RWPE2 (cell line): Measurements from ENCODE around the gene PJA1.

Experiments
- ATAC-seq: fragments of 200-7000 bp; cut with Tn5 transposase; 3 replicates; pipeline ENCODE4 v1.9.1; 2021; ENCODE audit warnings: low read depth
- DNase-seq: peaks from one replicate; pipeline ENCODE4 v3.0.0-alpha.2; 2020; ENCODE audit warnings: low spot score
- H3K27ac ChIP-seq: fragments of 450-650 bp; 2 replicates; pipeline ENCODE4 v1.5.1; 2017; ENCODE audit warnings: mild to moderate bottlenecking; ENCODE audit not compliant: poor library complexity, severe bottlenecking
- H3K27me3 ChIP-seq: fragments of 250-450 bp; sonication (Bioruptor Pico); 2 replicates; pipeline ENCODE4 v1.5.1; 2021; ENCODE audit warnings: mild to moderate bottlenecking, moderate library complexity; ENCODE audit not compliant: insufficient read depth, poor library complexity, severe bottlenecking
- H3K36me3 ChIP-seq: fragments of 250-450 bp; sonication (Bioruptor Pico); 2 replicates; pipeline ENCODE4 v1.5.1; 2020; ENCODE audit warnings: low read depth, mild to moderate bottlenecking, moderate library complexity
- H3K4me1 ChIP-seq: fragments of 250-450 bp; sonication (Bioruptor Pico); 2 replicates; pipeline ENCODE4 v1.5.1; 2021; ENCODE audit warnings: mild to moderate bottlenecking, moderate library complexity; ENCODE audit not compliant: insufficient read depth, poor library complexity, severe bottlenecking
- H3K4me3 ChIP-seq: fragments of 250-450 bp; sonication (Bioruptor Pico); 2 replicates; pipeline ENCODE4 v1.5.1; 2021; ENCODE audit warnings: mild to moderate bottlenecking, moderate library complexity; ENCODE audit not compliant: severe bottlenecking
- H3K9me3 ChIP-seq: fragments of 250-450 bp; sonication (Bioruptor Pico); 2 replicates; pipeline ENCODE4 v1.5.1; 2021; ENCODE audit warnings: mild to moderate bottlenecking, moderate library complexity; ENCODE audit not compliant: severe bottlenecking
- TF ChIP-seq, protein P1 (sequence below): fragments of 450-650 bp; IDR thresholded peaks from one replicate; pipeline ENCODE4 v1.5.1; 2017; ENCODE audit warnings: mild to moderate bottlenecking, moderate library complexity; ENCODE audit not compliant: poor library complexity, severe bottlenecking

PJA1 gene

GRCh38 chrX:69173906-69174305 is 8.7 kb upstream of the PJA1 start:
- Histone ChIP-seq H3K9me3 (no peaks in the 10 kb centered on the region), H3K36me3 (no peaks in the 10 kb centered on the region), H3K4me1 (no peaks in the 10 kb centered on the region), H3K27me3 (no peaks in the 10 kb centered on the region), H3K27ac (no peak overlapping the region), H3K4me3 (no peak overlapping the region)
- DNase-seq (no peak), ATAC-seq (no peak)
- TF ChIP-seq, protein P1, sequence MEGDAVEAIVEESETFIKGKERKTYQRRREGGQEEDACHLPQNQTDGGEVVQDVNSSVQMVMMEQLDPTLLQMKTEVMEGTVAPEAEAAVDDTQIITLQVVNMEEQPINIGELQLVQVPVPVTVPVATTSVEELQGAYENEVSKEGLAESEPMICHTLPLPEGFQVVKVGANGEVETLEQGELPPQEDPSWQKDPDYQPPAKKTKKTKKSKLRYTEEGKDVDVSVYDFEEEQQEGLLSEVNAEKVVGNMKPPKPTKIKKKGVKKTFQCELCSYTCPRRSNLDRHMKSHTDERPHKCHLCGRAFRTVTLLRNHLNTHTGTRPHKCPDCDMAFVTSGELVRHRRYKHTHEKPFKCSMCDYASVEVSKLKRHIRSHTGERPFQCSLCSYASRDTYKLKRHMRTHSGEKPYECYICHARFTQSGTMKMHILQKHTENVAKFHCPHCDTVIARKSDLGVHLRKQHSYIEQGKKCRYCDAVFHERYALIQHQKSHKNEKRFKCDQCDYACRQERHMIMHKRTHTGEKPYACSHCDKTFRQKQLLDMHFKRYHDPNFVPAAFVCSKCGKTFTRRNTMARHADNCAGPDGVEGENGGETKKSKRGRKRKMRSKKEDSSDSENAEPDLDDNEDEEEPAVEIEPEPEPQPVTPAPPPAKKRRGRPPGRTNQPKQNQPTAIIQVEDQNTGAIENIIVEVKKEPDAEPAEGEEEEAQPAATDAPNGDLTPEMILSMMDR = no peak

DNA sequence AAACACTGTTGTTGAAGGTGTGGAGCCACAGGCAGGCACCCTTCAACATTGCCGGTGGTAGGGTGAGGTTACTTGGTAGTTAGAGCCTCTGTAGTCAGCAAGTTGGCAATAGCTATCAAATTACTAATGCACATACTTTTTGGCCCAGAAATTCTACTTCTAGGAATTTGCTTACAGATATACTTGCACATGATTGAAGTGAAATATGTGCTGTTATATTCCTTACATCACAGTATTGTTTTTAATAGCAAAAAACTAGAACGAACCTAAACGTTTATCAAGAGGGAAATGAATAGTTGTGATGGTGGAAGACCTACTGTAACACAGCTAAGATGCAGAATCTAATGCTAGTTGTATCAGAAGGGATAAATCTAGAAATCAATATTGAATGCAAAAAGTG is 7.7 kb upstream of the PJA1 start:
- Histone ChIP-seq H3K27ac (no peak overlapping the region), H3K4me1 (no peaks in the 10 kb centered on the region), H3K36me3 (no peaks in the 10 kb centered on the region), H3K27me3 (no peaks in the 10 kb centered on the region), H3K4me3 (no peak overlapping the region), H3K9me3 (no peaks in the 10 kb centered on the region)
- TF ChIP-seq, protein P1 = no peak
- DNase-seq = no peak
- no peak for ATAC-seq

GRCh38 chrX:69170319-69170718 is 5.1 kb upstream of the PJA1 start:
- no peak overlapping the region for H3K27ac ChIP-seq
- no peaks in the 10 kb centered on the region for H3K9me3 ChIP-seq
- H3K36me3 ChIP-seq = no peaks in the 10 kb centered on the region
- DNase-seq (no peak), ATAC-seq (no peak)
- H3K4me1 ChIP-seq = no peaks in the 10 kb centered on the region
- H3K27me3 ChIP-seq = no peaks in the 10 kb centered on the region
- TF ChIP-seq, protein P1 = no peak
- H3K4me3 ChIP-seq = no peak overlapping the region

GRCh38 chrX:69163936-69164741 is 1.1 kb downstream of the PJA1 start:
- ATAC-seq = peak; percentile 57

More at GRCh38 chrX:69163936-69164741, 1.1 kb downstream of the PJA1 start:
- TF ChIP-seq, protein P1 = no peak
- no peak for DNase-seq
- Histone ChIP-seq H3K27ac (peak overlapping the region; percentile 21), H3K27me3 (no peaks in the 10 kb centered on the region), H3K4me3 (peak overlapping the region; percentile 71), H3K4me1 (peaks cover 3% of the 10 kb centered on the region), H3K9me3 (no peaks in the 10 kb centered on the region), H3K36me3 (no peaks in the 10 kb centered on the region)
